WTC11 (cell line): ENCODE data around the gene AFG3L2. TPM values are rescaled to one million over a fixed set of nuclear protein-coding genes. Genes with fewer than 3 reads are reported as not detected.

ENCODE experiments used
- ATAC-seq: fragments of 200-7000 bp; cut with Tn5 transposase; 2 replicates; pipeline ENCODE4 v1.10.0; 2021; ENCODE audit warnings: mild to moderate bottlenecking, moderate library complexity
- Bru-seq: library from RNA; stranded (reverse); fragments of 400-500 nt; gene quantifications from one replicate; lab custom pipeline; 2021; lab: Mats Ljungman, UMichigan
- CTCF ChIA-PET: fragments of 300-600 bp; sonication (Branson Sonifier 250); formaldehyde crosslinking; loops from one replicate; lab custom pipeline; 2021; ENCODE audit warnings: antibody characterized with exemption; lab: Charles Lee
- POLR2A ChIA-PET: fragments of 350-600 bp; sonication (Branson Sonifier 250); formaldehyde crosslinking; loops from one replicate; lab custom pipeline; 2021; ENCODE audit warnings: antibody characterized with exemption; lab: Charles Lee
- DNase-seq: peaks from one replicate; pipeline ENCODE4 v3.0.0; 2021; ENCODE audit warnings: low spot score
- H3K27ac Mint-ChIP-seq: 2 replicates; pipeline ENCODE4 v1.8.0; 2021; ENCODE audit warnings: mixed read lengths
- H3K27me3 Mint-ChIP-seq: 2 replicates; pipeline ENCODE4 v1.8.0; 2021; ENCODE audit warnings: low read depth, mild to moderate bottlenecking, moderate library complexity, mixed read lengths
- H3K36me3 Mint-ChIP-seq: 2 replicates; pipeline ENCODE4 v1.8.0; 2021; ENCODE audit warnings: mixed read lengths
- H3K4me1 Mint-ChIP-seq: 2 replicates; pipeline ENCODE4 v1.8.0; 2022; ENCODE audit warnings: mixed read lengths
- H3K4me3 Mint-ChIP-seq: 2 replicates; pipeline ENCODE4 v1.8.0; 2021; ENCODE audit warnings: mild to moderate bottlenecking, moderate library complexity, mixed read lengths
- H3K9me3 Mint-ChIP-seq: 2 replicates; pipeline ENCODE4 v1.8.0; 2021; ENCODE audit warnings: mixed read lengths
- ATF1 ChIP-seq: sonication (generic); formaldehyde crosslinking; IDR thresholded peaks from 2 replicates; pipeline ENCODE4 v1.8.1; 2023; ENCODE audit warnings: mild to moderate bottlenecking, moderate library complexity, missing genetic modification reagents
- CREB1 ChIP-seq: sonication (generic); formaldehyde crosslinking; IDR thresholded peaks from 2 replicates; pipeline ENCODE4 v1.8.0; 2023; ENCODE audit warnings: mild to moderate bottlenecking, missing genetic modification reagents
- ETV6 ChIP-seq: sonication (generic); formaldehyde crosslinking; IDR thresholded peaks from 2 replicates; pipeline ENCODE4 v1.8.1; 2022; ENCODE audit warnings: mild to moderate bottlenecking, missing genetic modification reagents
- FOXJ3 ChIP-seq: sonication (generic); formaldehyde crosslinking; IDR thresholded peaks from 2 replicates; pipeline ENCODE4 v1.9.0; 2021; ENCODE audit warnings: missing genetic modification reagents, mild to moderate bottlenecking, borderline replicate concordance
- FOXK1 ChIP-seq: sonication (generic); formaldehyde crosslinking; IDR thresholded peaks from 2 replicates; pipeline ENCODE4 v1.8.0; 2022; ENCODE audit warnings: mild to moderate bottlenecking, moderate library complexity, missing genetic modification reagents
- FOXP1 ChIP-seq: sonication (generic); formaldehyde crosslinking; IDR thresholded peaks from 2 replicates; pipeline ENCODE4 v1.8.0; 2022; ENCODE audit warnings: missing genetic modification reagents, mild to moderate bottlenecking, moderate library complexity, borderline replicate concordance
- JUN ChIP-seq: sonication (generic); formaldehyde crosslinking; IDR thresholded peaks from 2 replicates; pipeline ENCODE4 v1.8.0; 2023; ENCODE audit warnings: mild to moderate bottlenecking, missing genetic modification reagents
- NFATC4 ChIP-seq: fragments of 250-450 bp; sonication (Bioruptor Pico); IDR thresholded peaks from 2 replicates; pipeline ENCODE4 v1.9.0; 2021; ENCODE audit warnings: mild to moderate bottlenecking
- NR1H2 ChIP-seq: sonication (generic); formaldehyde crosslinking; IDR thresholded peaks from 2 replicates; pipeline ENCODE4 v1.9.0; 2021; ENCODE audit warnings: mild to moderate bottlenecking, moderate library complexity, missing genetic modification reagents
- NR2C2 ChIP-seq: sonication (generic); formaldehyde crosslinking; IDR thresholded peaks from 2 replicates; pipeline ENCODE4 v1.8.0; 2022; ENCODE audit warnings: mild to moderate bottlenecking, missing genetic modification reagents
- PRDM15 ChIP-seq: sonication (generic); formaldehyde crosslinking; IDR thresholded peaks from 2 replicates; pipeline ENCODE4 v1.8.0; 2022; ENCODE audit warnings: missing genetic modification reagents
- PREB ChIP-seq: sonication (generic); formaldehyde crosslinking; IDR thresholded peaks from 2 replicates; pipeline ENCODE4 v1.8.1; 2022; ENCODE audit warnings: mild to moderate bottlenecking, missing genetic modification reagents, moderate library complexity, borderline replicate concordance
- SP1 ChIP-seq: sonication (generic); formaldehyde crosslinking; conservative IDR thresholded peaks from 2 replicates; pipeline ENCODE4 v1.8.1; 2022; ENCODE audit warnings: missing genetic modification reagents
- TEAD1 ChIP-seq: sonication (generic); formaldehyde crosslinking; IDR thresholded peaks from 2 replicates; pipeline ENCODE4 v1.8.0; 2022; ENCODE audit warnings: mild to moderate bottlenecking, missing genetic modification reagents
- USF1 ChIP-seq: sonication (generic); formaldehyde crosslinking; IDR thresholded peaks from 2 replicates; pipeline ENCODE4 v1.8.0; 2022; ENCODE audit warnings: mild to moderate bottlenecking, missing genetic modification reagents
- ZBTB21 ChIP-seq: sonication (generic); formaldehyde crosslinking; IDR thresholded peaks from 2 replicates; pipeline ENCODE4 v1.8.1; 2023; ENCODE audit warnings: mild to moderate bottlenecking, missing genetic modification reagents, borderline replicate concordance
- ZMAT4 ChIP-seq: fragments of 250-450 bp; sonication (Bioruptor Pico); IDR thresholded peaks from 2 replicates; pipeline ENCODE4 v1.9.0; 2021; ENCODE audit warnings: mild to moderate bottlenecking
- ZNF219 ChIP-seq: sonication (generic); formaldehyde crosslinking; IDR thresholded peaks from 2 replicates; pipeline ENCODE4 v1.8.0; 2023; ENCODE audit warnings: missing genetic modification reagents, mild to moderate bottlenecking, borderline replicate concordance
- ZNF232 ChIP-seq: sonication (generic); formaldehyde crosslinking; IDR thresholded peaks from 2 replicates; pipeline ENCODE4 v1.8.0; 2022; ENCODE audit warnings: mild to moderate bottlenecking, missing genetic modification reagents
- ZNF396 ChIP-seq: fragments of 250-450 bp; sonication (Bioruptor Pico); IDR thresholded peaks from 2 replicates; pipeline ENCODE4 v1.8.0; 2021; ENCODE audit warnings: mild to moderate bottlenecking, moderate library complexity, borderline replicate concordance
- ZNF512 ChIP-seq: sonication (generic); formaldehyde crosslinking; IDR thresholded peaks from 2 replicates; pipeline ENCODE4 v1.8.1; 2022; ENCODE audit warnings: missing genetic modification reagents, borderline replicate concordance
- long read RNA-seq, 3 experiments: library from RNA in 1 of 3; library from capped mRNA in 1 of 3; library from polyadenylated mRNA in 1 of 3; unstranded in 2 of 3; stranded (forward) in 1 of 3; transcript quantifications; one replicate each; pipeline ENCODE4 v2.0.0, GENCODE V29; 2021
- total RNA-seq: library from RNA; stranded (reverse); gene quantifications from 3 replicates; pipeline ENCODE4 v1.2.3, GENCODE V29; 2021
- TF ChIP-seq, protein P1 (sequence below): fragments of 250-450 bp; sonication (Bioruptor Pico); conservative IDR thresholded peaks from 2 replicates; pipeline ENCODE4 v1.9.0; 2021; ENCODE audit warnings: mild to moderate bottlenecking
- TF ChIP-seq, protein P2 (sequence below): sonication (generic); formaldehyde crosslinking; IDR thresholded peaks from 2 replicates; pipeline ENCODE4 v1.8.1; 2022; ENCODE audit warnings: low read depth, missing genetic modification reagents, borderline replicate concordance

The AFG3L2 gene
- total RNA-seq = 73.9 to 109 TPM (median 76.0 TPM) in 3 replicates
- Bru-seq, nascent RNA = percentile 84 among the genes with signal in this experiment
- long read RNA-seq, experiment 1, transcript AFG3L2-201 (17 exons, 3,247 nt) = major isoform, 535 of 695 reads
- long read RNA-seq, experiment 1, partial matches to known transcripts = 62 of 695 reads
- long read RNA-seq, experiment 1, other reads (novel, unspliced or antisense) = 98 of 695 reads
- long read RNA-seq, experiment 2, transcript AFG3L2-201 (17 exons, 3,247 nt) = major isoform, 47 of 124 reads
- long read RNA-seq, experiment 2, partial matches to known transcripts = 50 of 124 reads
- long read RNA-seq, experiment 2, other reads (novel, unspliced or antisense) = 27 of 124 reads
- long read RNA-seq, experiment 3, partial matches to known transcripts = 31 of 36 reads
- long read RNA-seq, experiment 3, other reads (novel, unspliced or antisense) = 5 of 36 reads

DNA sequence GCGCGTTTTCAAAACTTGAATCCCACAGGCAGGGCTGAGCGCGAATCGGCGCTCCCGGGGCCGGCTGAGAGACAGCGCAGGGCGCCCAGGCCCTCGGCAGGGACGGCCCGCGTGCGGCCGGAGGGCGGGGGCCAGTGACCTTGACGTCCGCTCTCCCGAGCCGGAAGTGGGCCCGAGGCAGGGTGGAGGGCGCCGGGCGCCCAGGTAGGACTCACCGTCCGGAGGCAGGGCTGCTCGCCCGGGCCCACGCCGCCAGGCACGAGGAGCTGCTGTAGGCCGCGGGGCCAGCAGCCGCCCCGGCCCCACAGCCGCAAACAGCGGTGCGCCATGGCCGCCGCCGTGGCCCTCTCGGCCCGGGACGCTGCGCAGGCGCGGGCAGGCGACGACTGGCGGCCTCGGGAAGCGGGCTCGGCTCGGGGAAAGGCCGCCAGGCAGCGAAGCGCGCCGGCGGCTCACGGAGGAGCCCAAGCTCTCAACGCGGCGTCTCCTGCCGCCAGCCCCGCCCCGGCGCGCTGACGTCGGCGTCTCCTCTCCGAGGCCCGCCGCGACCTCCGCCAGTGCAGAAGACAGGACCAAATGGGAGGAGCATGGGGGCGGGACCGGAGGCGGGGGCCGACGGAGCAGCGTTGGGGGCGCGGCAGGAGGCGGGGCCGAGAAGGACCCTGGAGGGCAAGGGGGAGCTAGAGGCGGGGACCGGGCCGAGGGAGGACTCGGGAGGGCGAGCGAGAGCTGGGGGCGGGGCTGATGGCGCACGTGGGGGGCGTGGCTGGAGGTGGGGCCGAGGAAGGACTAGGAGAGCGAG, at the start of gene AFG3L2:
Gene AFG3L2 (minus strand): TSS at position 474 of the 802 bp plus-strand sequence. CDS start 145 bp downstream, at position 329.
- CTCF ChIA-PET = interaction anchor here (0.5 to 2.7 kb wide), 23 partner anchors 13 to 507 kb away, joined by 3 to 27 read pairs (median 5); partner anchors contain the start of genes IMPA2, PRELID3A and PTPN2
- H3K4me1 Mint-ChIP-seq = peaks cover 41% of the 10 kb centered on the region
- H3K27ac Mint-ChIP-seq = peak within 1 kb of the TSS; percentile 100
- no peaks in the 10 kb centered on the region for H3K9me3 Mint-ChIP-seq
- POLR2A ChIA-PET = interaction anchor here (0.5 to 2.3 kb wide), 20 partner anchors 11 to 614 kb away, joined by 3 to 13 read pairs (median 4); partner anchors contain the start of genes CEP192, CEP76 and PRELID3A
- H3K27me3 Mint-ChIP-seq = no peaks in the 10 kb centered on the region
- ATAC-seq (peak; percentile 83), DNase-seq (peak; percentile 100)
- peak within 1 kb of the TSS; percentile 91 for H3K4me3 Mint-ChIP-seq
- H3K36me3 Mint-ChIP-seq = no peaks in the 10 kb centered on the region
- peak; percentile 65; the same call in 1 of the 2 replicates for TF ChIP-seq ZNF219 (CRISPR knock-in tag)
- TF ChIP-seq ZMAT4 (CRISPR knock-in tag) = no peak
- TF ChIP-seq, protein P1, sequence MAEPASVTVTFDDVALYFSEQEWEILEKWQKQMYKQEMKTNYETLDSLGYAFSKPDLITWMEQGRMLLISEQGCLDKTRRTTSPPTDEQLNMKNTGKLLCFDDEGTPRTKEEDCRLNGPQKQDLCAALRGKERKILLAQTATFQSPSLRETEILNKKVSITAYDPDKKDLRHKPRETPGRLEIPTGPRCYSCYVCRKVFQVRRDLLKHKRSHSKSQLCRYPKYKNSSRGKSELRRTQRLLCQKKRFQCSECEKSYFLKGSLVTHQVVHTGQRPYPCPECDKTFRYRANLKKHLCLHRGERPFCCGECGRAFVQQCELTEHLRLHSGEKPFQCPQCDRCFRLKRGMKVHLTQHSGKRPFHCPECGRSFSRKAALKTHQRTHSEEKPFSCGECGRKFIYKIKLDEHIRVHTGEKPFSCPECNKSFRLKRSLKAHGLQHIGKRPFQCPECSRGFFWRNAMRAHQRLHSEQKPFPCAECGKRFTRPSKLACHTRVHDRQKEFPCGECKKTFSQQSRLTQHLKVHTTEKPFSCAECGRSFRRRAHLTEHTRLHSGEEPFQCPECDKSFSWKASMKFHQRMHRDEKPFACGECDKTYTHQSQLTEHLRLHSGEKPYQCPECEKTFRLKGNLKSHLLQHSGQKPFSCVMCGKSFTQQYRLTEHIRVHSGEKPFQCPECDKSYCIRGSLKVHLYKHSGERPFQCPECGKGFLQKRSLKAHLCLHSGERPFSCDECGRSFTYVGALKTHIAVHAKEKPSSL (CRISPR knock-in tag) = no peak
- TF ChIP-seq ZBTB21 (CRISPR knock-in tag) = no peak
- TF ChIP-seq ETV6 (CRISPR knock-in tag) = 0 out of 2 replicates have a peak, but pooled peaks have one; percentile 32
- peak; percentile 93 for TF ChIP-seq SP1
- no peak for TF ChIP-seq NFATC4
- TF ChIP-seq JUN (CRISPR knock-in tag) = peak; percentile 93
- peak; percentile 73; the same call in 1 of the 2 replicates for TF ChIP-seq USF1
- TF ChIP-seq FOXP1 (CRISPR knock-in tag) = peak; percentile 95
- no peak for TF ChIP-seq NR2C2 (CRISPR knock-in tag)
- 0 out of 2 replicates have a peak, but pooled peaks have one; percentile 47 for TF ChIP-seq ZNF232 (CRISPR knock-in tag)
- peak; percentile 79 for TF ChIP-seq TEAD1 (CRISPR knock-in tag)
- TF ChIP-seq CREB1 (CRISPR knock-in tag) = no peak; the same call in 1 of the 2 replicates
- TF ChIP-seq FOXK1 (CRISPR knock-in tag) = peak; percentile 53; the same call in 1 of the 2 replicates
- no peak for TF ChIP-seq PRDM15
- no peak for TF ChIP-seq ZNF512 (CRISPR knock-in tag)
- 0 out of 2 replicates have a peak, but pooled peaks have one; percentile 27 for TF ChIP-seq NR1H2 (CRISPR knock-in tag)
- TF ChIP-seq ZNF396 (CRISPR knock-in tag) = no peak
- peak; percentile 3; the same call in 1 of the 2 replicates for TF ChIP-seq PREB
- TF ChIP-seq, protein P2, sequence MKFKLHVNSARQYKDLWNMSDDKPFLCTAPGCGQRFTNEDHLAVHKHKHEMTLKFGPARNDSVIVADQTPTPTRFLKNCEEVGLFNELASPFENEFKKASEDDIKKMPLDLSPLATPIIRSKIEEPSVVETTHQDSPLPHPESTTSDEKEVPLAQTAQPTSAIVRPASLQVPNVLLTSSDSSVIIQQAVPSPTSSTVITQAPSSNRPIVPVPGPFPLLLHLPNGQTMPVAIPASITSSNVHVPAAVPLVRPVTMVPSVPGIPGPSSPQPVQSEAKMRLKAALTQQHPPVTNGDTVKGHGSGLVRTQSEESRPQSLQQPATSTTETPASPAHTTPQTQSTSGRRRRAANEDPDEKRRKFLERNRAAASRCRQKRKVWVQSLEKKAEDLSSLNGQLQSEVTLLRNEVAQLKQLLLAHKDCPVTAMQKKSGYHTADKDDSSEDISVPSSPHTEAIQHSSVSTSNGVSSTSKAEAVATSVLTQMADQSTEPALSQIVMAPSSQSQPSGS (CRISPR knock-in tag) = no peak
- no peak for TF ChIP-seq FOXJ3
- TF ChIP-seq ATF1 (CRISPR knock-in tag) = no peak
